Right cardiac atrium (tissue), 5 donors: ENCODE data around the gene ATL1. TPM values are rescaled to one million over a fixed set of nuclear protein-coding genes. Genes with fewer than 3 reads are reported as not detected.

Experiments
- ATAC-seq, 2 donors: fragments of 200-7000 bp; cut with Tn5 transposase; one replicate each; pipeline versions ENCODE4 v1.8.0 to v1.9.1; 2020; ENCODE audit warnings: moderate library complexity in 2 of 2, mild to moderate bottlenecking in 1 of 2
- DNase-seq, 3 donors: peaks; one replicate each; pipeline ENCODE4 v3.0.0-alpha.2; 2020
- H3K27ac ChIP-seq: one replicate; pipeline ENCODE4 v1.5.1; 2013; ENCODE audit warnings: mild to moderate bottlenecking, low read length, control low read depth, moderate library complexity
- H3K27me3 ChIP-seq: one replicate; pipeline ENCODE4 v1.6.1; 2013; ENCODE audit not compliant: control insufficient read depth, insufficient read depth
- H3K4me1 ChIP-seq: one replicate; pipeline ENCODE4 v1.6.1; 2013; ENCODE audit warnings: low read length; ENCODE audit not compliant: control insufficient read depth, insufficient read depth
- H3K4me3 ChIP-seq: one replicate; pipeline ENCODE4 v1.5.1; 2013; ENCODE audit warnings: low read length, control low read depth
- H3K9me3 ChIP-seq: one replicate; pipeline ENCODE4 v1.6.1; 2013; ENCODE audit warnings: low read length; ENCODE audit not compliant: control insufficient read depth
- WGBS: extraction: QIAGEN DNeasy Blood & Tissue Kit; methylation state at CpG from one replicate; pipeline ENCODE4 v1.1.7; 2013; 5-methylcytosine and 5-hydroxymethylcytosine counted together
- intact Hi-C, 4 donors: fragments of 100-400 bp; cut with DNase I; formaldehyde crosslinking; loops; one replicate each; pipeline versions ENCODE4 v1.11.0 to v1.14.0; 2022 to 2023
- polyA plus RNA-seq: library from polyadenylated mRNA; stranded (reverse); fragments of 200-250 nt; gene quantifications from one replicate; pipeline ENCODE4 v1.2.3, GENCODE V29; 2013
- total RNA-seq, 4 donors: library from RNA; stranded (reverse); fragmentation: NEBNext Ultra II Directional; extraction: Animal tissue kit (Norgen Biotek cat#: 25700); gene quantifications; one replicate each; pipeline ENCODE4 v1.2.1, GENCODE V29; 2021
- donor health status: healthy with polysubstance abuse.
- donor health status: DM: no; HTN: yes; CAD: no.
- donor health status: DM: no; HTN: no; CAD: no.
- donor health status: DM: no; HTN: yes; CAD: no; lungs with severe emphysema.
- donor health status: DM: yes; HTN: yes; CAD: no.

Gene ATL1
- total and polyA plus RNA-seq, 5 donors: 1.4 to 2.8 (median 2.2) TPM

GRCh38 chr14:50528000-50528399 lies 31.9 kb upstream of the ATL1 start:
- Histone ChIP-seq H3K4me1 (no peaks in the 10 kb centered on the region), H3K27me3 (no peaks in the 10 kb centered on the region), H3K9me3 (no peaks in the 10 kb centered on the region), H3K4me3 (no peak overlapping the region), H3K27ac (no peak overlapping the region)
- WGBS: 84% methylated on average over 1 of the region's 1 CpG
- DNase-seq (no peak), ATAC-seq (no peak)
- intact Hi-C loops: no loop called here

DNA sequence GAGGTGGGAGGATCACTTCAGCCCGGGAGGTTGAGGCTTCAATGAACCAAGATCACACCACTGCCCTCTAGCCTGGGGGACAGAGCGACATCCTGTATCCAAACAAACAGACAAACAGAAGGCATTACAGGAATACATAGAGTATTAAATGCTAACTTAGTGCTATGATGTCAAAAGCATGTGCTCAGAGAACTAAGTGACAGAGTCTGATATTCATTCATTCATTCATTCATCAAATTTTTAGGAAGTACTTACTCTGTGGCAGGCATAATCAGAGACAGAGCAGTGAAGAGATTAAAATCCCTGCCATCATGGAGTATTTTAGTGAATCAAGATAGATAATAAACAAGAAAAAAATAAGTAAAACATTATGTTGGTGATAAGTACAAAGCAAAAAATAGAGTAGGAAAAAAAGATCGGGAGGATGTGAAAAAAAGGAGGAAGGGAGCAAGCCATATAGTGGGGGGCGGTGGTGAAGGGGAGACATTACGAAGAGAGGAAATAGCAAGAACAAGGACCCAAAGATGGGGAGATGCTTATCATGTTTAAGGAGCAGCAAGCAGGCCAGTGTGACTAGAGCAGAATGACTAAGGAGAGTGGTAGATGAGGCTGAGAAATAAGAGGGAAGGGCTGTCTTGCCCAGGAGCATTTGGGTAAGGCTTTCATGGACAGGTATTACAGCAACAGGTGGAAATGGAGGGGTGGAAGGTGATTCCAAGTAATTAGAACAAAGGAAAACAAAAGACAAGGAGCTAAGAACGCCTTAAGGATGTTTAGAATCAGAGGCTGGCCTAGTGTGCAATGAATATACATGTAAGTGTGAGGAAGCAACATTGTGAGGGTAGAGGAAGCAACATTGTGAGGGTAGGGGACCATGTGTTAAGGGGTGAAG lies 30.4 kb upstream of the ATL1 start:
- Histone ChIP-seq H3K4me3 (no peak overlapping the region), H3K27ac (no peak overlapping the region), H3K27me3 (no peaks in the 10 kb centered on the region), H3K9me3 (no peaks in the 10 kb centered on the region), H3K4me1 (no peaks in the 10 kb centered on the region)
- 66% methylated on average over 6 of the region's 6 CpGs for WGBS
- no peak for DNase-seq
- no peak for ATAC-seq
- intact Hi-C loops: loop anchor here in 3 of 4 donors (5.0 kb wide), 2 partner anchors 207 to 212 kb away; no protein-coding TSS in a partner anchor

- intact Hi-C loops: loop anchor here in 3 of 4 donors (5.0 kb wide), 2 partner anchors 208 to 213 kb away; no protein-coding TSS in a partner anchor
- no peak for ATAC-seq
These were observed 29.6 kb upstream of the ATL1 start for GRCh38 chr14:50530358-50530757.

DNA sequence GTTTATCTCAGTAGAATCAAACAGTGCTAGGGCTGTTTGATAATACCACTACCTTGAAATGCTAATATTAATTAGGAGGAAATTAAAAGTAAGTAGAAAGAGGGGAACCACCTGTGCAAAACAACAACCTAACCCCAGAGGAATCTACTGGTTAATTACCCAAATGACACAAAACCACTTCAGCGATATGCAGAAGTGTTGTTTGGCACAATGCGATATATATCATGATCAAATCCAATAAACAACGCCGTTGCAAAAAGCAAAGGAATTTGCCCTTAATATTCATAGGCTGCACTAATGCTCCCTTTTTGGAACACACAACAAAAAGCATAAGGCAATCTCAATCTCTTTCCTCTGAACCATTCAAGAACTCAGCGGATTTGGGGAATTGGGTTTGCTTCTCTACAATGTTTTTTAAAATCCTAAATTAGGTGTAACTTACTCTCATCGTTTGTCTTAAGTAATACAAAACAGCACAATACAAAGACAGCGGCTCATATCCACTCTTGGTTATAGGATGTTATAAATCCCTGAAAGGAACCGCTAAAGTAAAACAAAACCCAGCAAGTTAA lies 29.1 kb upstream of the ATL1 start:
- Histone ChIP-seq H3K4me1 (no peaks in the 10 kb centered on the region), H3K4me3 (peak overlapping the region; percentile 62), H3K9me3 (no peaks in the 10 kb centered on the region), H3K27me3 (no peaks in the 10 kb centered on the region), H3K27ac (no peak overlapping the region)
- DNase-seq (no peak), ATAC-seq (no peak)
- 36% methylated on average over 8 of the region's 8 CpGs for WGBS
- intact Hi-C loops: loop anchor here in 3 of 4 donors (5.0 kb wide), 2 partner anchors 209 to 214 kb away; no protein-coding TSS in a partner anchor

More at GRCh38 chr14:50530358-50530757, 29.6 kb upstream of the ATL1 start:
- Histone ChIP-seq H3K4me1 (no peaks in the 10 kb centered on the region), H3K4me3 (peak overlapping the region; percentile 62), H3K27me3 (no peaks in the 10 kb centered on the region), H3K27ac (no peak overlapping the region), H3K9me3 (no peaks in the 10 kb centered on the region)
- no peak for DNase-seq
- WGBS: 39% methylated on average over 1 of the region's 1 CpG

DNA sequence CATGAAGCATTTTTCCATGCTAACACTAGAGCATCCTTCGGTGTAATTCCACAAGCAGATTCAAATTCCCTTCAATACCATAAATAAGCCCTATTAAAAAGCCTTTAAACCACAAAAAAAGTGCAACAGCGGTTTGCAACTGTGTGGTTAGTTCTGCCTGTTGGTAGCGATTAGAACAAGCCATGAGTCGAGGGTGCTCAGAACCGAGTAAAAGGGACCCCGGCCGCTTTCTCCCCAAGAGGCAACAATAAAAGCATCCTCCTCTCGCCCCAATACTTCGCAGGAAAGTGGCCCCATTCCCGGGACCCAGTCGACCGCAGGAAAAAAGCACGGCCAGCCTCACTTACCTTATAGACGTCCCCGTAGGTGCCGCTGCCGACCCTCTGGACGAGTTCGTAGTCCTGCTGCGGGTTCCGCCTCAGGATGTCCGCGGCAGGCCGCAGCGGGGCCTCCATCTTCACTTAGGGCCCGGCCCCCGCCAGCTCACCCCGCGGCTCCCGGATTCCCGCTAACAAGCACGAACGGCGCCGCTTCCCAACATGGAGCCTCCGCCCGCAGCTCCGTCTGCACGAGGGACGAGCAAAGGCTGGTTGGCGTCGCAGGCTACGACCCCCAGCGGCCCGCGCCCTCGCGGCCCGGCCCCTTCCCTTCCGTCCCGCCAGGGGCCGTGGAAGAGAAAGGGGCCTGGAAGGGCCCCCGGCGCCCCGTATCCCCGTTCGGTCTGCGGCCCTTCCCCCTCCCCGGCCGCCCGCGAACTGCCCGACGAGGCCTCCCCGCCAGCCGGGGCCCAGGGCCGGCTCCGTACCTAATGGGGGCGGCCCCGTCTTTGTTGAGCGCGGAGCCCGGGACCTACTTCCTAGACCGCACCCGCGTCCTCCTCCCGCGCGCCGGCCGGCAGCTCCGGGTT lies 28.1 kb upstream of the ATL1 start:
- Histone ChIP-seq H3K9me3 (no peaks in the 10 kb centered on the region), H3K4me3 (peak overlapping the region; percentile 62), H3K27me3 (no peaks in the 10 kb centered on the region), H3K4me1 (no peaks in the 10 kb centered on the region), H3K27ac (peak overlapping the region; percentile 66)
- intact Hi-C loops: loop anchor here (2.0 to 5.0 kb wide), 3 partner anchors 210 to 215 kb away; no protein-coding TSS in a partner anchor
- ATAC-seq: peak; percentile 58 to 71
- peak; percentile 59 to 83 (median 77) for DNase-seq
- WGBS: under 1% methylated on average over 82 of the region's 82 CpGs

GRCh38 chr14:50532502-50533240 lies 27.3 kb upstream of the ATL1 start, which contains the start of gene MAP4K5:
MAP4K5 (minus strand) TSS chr14:50532569; CDS start chr14:50532049, 520 bp downstream.
- no peaks in the 10 kb centered on the region for H3K9me3 ChIP-seq
- H3K4me3 ChIP-seq: peak within 1 kb of the TSS; percentile 62
- H3K27me3 ChIP-seq: no peaks in the 10 kb centered on the region
- peak; percentile 99 for ATAC-seq
- peak within 1 kb of the TSS; percentile 66 for H3K27ac ChIP-seq
- intact Hi-C loops: loop anchor here (2.0 to 5.0 kb wide), 3 partner anchors 210 to 215 kb away; no protein-coding TSS in a partner anchor
- under 1% methylated on average over 60 of the region's 60 CpGs for WGBS
- no peaks in the 10 kb centered on the region for H3K4me1 ChIP-seq
- DNase-seq: peak; percentile 94 to 97 (median 96)

GRCh38 chr14:50533241-50533705 lies 26.7 kb upstream of the ATL1 start:
- DNase-seq (no peak), ATAC-seq (peak in 1 of 2 donors; percentile 5)
- peak overlapping the region; percentile 31 for H3K4me3 ChIP-seq
- H3K4me1 ChIP-seq: no peaks in the 10 kb centered on the region
- H3K27ac ChIP-seq: no peak overlapping the region
- no peaks in the 10 kb centered on the region for H3K9me3 ChIP-seq
- intact Hi-C loops: loop anchor here (2.0 to 5.0 kb wide), 3 partner anchors 211 to 216 kb away; no protein-coding TSS in a partner anchor
- WGBS: 30% methylated on average over 5 of the region's 5 CpGs
- H3K27me3 ChIP-seq: no peaks in the 10 kb centered on the region

- H3K27me3 ChIP-seq: no peaks in the 10 kb centered on the region
- no peak overlapping the region for H3K4me3 ChIP-seq
- intact Hi-C loops: loop anchor here (2.0 to 5.0 kb wide), 3 partner anchors 212 to 217 kb away; no protein-coding TSS in a partner anchor
- DNase-seq (no peak), ATAC-seq (no peak)
- no peak overlapping the region for H3K27ac ChIP-seq
- no peaks in the 10 kb centered on the region for H3K9me3 ChIP-seq
- H3K4me1 ChIP-seq: no peaks in the 10 kb centered on the region
- WGBS: 86% methylated on average over 3 of the region's 3 CpGs
These were observed 26.1 kb upstream of the ATL1 start for GRCh38 chr14:50533806-50534205.

DNA sequence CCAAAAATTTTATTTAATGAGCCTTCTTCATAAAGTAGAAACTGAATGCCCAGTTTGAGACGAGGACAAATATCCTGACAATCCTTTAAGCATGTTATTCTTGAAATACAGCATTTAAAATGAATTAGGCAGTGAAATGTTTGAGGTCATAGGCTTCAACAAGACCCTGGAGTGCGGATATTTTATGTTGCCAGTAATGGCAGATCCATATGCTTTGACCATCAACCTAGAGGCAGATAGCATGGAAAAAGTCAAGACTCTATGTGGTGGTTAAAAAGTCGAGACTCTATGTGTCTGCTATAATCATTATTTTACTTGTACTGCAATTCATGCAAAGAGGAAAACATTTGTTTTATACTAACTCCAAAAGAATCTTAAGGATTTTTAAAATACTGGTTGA lies 25.5 kb upstream of the ATL1 start:
- WGBS: 79% methylated on average over 3 of the region's 3 CpGs
- Histone ChIP-seq H3K27me3 (no peaks in the 10 kb centered on the region), H3K4me1 (no peaks in the 10 kb centered on the region), H3K27ac (no peak overlapping the region), H3K9me3 (no peaks in the 10 kb centered on the region), H3K4me3 (no peak overlapping the region)
- ATAC-seq (no peak), DNase-seq (no peak)
- intact Hi-C loops: loop anchor here in 3 of 4 donors (5.0 kb wide), 2 partner anchors 212 to 217 kb away; no protein-coding TSS in a partner anchor
